GM21526 (cell line): ENCODE data around the gene SLC16A1.
"Not testable (repeated sequence)": the region's sequence is repeated elsewhere in the genome, so short reads cannot be mapped to it uniquely, and the experiment has no call there.

Experiments
- ATAC-seq: cut with Tn5 transposase; IDR thresholded peaks from one replicate; pipeline ENCODE4 v1.9.1; 2021; ENCODE audit warnings: moderate library complexity; ENCODE audit not compliant: unreplicated experiment, low FRiP score

SLC16A1 gene

GRCh38 chr1:112973788-112974187 lies 17.8 kb upstream of the SLC16A1 start:
- ATAC-seq, result no peak

- ATAC-seq, result no peak
Measured at GRCh38 chr1:112971006-112971405, 15.0 kb upstream of the SLC16A1 start.

GRCh38 chr1:112964347-112964746 lies 8.4 kb upstream of the SLC16A1 start:
- no peak for ATAC-seq

DNA sequence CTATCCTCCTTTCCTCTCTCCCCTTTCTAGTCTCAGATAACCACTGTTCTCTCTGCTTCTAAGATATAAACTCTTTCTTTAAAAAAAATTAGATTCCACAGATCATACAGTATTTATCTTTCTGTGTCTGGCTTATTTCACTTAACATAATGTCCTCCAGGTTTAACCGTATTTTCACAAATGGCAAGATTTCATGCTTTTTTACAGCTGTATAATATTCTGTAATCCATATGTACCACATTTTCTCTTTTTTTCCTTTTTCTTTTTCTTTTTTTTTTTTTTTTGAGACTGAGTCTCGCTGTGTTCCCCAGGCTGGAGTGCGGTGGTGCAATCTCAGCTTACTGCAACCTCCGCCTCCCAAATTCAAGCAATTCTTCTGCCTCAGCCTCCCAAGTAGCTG lies 5.1 kb upstream of the SLC16A1 start:
- no peak for ATAC-seq

DNA sequence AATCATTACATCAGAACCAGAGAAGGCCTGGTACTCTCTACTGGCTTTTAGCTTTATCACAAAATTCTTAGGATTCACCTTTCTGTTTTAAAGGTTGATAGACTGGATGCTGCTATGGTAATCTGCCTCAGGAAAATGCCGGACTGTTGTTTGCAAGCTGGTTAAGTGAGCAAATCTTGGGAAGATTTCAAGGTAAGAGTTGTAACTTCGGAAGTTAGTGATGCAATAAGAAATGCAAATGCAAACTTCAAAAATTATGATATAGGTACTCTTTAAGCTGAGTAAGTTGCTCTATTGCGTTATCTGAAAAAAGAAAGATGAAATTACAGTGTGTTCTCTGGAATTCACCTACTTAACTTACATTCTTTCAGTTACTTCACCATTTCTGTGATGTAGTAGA lies 4.4 kb upstream of the SLC16A1 start:
- no peak for ATAC-seq

DNA sequence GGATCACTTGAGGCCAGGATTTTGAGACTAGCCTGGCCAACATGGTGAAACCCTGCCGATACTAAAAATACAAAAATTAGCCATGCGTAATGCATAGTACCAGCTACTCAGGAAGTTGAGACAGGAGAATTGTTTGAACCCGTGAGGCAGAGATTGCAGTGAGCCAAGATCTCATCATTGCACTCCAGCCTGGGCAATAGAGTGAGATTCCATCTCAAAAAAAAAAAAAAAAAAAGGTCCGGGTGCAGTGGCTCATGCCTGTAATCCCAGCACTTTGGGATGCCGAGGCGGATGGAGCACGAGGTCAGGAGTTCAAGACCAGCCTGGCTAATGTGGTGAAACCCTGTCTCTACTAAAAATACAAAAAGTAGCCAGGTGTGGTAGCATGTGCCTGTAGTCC lies 2.2 kb upstream of the SLC16A1 start:
- ATAC-seq, result not testable (repeated sequence)

DNA sequence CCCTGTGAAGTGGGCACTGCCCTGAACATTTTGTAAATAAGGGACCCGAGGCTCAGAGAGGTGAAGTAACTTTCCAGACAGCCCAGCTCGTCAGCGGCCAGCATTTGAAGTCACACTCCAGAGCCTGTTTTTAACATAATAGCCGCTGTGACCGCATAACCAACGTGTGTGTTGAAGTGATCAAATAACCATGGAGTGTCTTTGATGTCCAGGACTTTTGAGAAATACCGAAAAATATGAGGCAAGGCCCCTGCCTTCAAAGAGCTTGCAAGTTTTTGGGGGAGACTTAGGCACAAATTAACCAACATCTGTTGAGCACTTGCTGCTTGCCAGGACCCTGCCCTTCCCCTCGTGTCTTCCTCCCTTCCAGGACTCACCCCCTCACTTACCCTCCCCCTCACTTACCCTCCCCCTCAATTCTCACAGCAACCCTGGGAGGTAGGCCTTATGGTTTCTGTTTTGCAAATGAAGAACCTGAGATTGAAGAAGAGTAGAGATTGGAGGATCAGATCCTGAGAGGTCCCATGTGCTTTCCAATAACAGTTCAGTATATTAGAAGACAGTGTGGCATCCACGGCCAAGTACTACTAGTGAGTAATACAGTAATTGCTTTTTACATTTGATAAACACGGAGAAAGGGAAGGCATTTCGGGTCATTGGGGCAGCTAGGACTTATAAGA lies 1.3 kb upstream of the SLC16A1 start:
- ATAC-seq, result peak; percentile 45

GRCh38 chr1:112956544-112957132 lies 642 bp upstream of the SLC16A1 start:
- peak; percentile 6 for ATAC-seq

GRCh38 chr1:112954945-112955772 lies 837 bp downstream of the SLC16A1 start:
- peak; percentile 20 for ATAC-seq

- no peak for ATAC-seq
Measured at GRCh38 chr1:112954017-112954650, 1.9 kb downstream of the SLC16A1 start.

DNA sequence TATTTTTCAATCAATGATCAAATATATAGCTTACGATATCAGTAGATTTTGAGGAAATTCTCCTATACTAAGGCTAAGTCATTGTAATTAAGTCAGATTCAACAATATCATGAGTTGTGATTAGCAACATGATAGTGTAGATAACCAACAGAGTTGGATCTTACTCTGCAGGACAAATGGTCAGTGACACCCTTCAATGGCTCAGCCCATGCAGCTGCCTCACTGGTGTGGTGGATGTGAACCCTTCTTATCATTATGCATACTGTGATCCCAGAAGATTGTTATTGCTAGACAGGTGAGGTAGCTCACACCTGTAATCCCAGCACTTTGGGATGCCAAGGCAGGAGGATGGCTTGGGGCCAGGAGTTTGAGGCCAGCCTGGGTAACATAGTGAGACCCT lies 5.6 kb downstream of the SLC16A1 start:
- no peak for ATAC-seq

DNA sequence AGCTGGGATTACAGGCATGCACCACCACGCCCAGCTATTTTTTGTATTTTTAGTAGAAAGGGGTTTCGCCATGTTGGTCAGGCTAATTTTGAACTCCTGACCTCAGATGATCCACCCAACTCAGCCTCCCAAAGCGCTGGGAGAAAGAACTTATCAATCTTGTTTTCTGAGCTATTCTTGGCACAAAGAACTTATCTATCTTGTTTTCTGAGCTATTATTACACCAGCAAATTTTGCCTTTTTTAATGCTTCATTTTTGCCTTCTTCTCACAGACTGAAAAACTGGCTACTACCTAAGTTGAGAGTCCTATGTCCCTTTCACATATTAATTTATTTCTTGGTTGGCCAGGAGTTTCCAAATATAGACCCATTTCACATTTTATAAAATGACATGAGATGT lies 9.3 kb downstream of the SLC16A1 start:
- ATAC-seq, result no peak

DNA sequence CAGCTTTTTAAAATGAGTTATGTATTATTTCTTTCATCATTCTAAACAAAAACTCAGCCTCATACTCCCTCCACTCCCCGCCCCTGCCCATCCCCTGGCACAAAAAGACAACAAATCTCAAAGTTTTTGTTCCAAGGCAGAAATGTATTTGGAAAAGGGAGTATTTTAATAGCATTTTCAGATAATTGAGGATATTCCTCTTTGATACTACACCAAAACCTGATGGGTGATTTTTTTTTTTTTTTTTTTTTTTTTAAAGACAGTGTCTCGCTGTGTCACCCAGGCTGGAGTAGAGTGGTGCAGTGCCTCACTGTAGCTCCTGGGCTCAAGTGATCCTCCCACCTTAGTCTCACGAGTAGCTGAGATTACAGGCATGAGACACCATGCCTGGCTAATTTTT lies 16.2 kb downstream of the SLC16A1 start:
- no peak for ATAC-seq

DNA sequence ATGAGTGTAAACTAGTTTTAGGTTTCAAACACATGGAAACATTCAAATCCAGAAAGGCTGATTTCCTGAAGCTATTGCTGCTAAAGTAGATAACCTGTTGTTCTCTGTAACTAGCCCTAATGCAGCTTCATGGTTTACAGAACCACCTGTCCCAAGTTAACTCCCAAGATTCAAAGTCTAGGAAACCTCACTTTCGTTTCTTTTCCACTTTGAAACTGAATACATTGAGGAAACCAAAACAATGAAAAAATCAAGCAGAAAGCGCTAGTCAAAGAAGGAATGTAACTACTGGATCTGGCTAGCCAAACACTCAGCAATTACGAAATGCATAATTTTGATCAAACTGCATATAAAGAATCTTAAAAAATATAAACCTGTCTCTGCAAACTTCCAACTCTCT lies 17.8 kb downstream of the SLC16A1 start:
- no peak for ATAC-seq

- ATAC-seq, result no peak
Measured at GRCh38 chr1:112937495-112937894, 18.5 kb downstream of the SLC16A1 start.

- ATAC-seq, result no peak
Measured at GRCh38 chr1:112937070-112937469, 18.9 kb downstream of the SLC16A1 start.

- no peak for ATAC-seq
Measured at GRCh38 chr1:112935461-112936111, 20.4 kb downstream of the SLC16A1 start.

- ATAC-seq, result no peak
Measured at GRCh38 chr1:112934577-112934976, 21.4 kb downstream of the SLC16A1 start.

GRCh38 chr1:112933820-112934571 lies 22.0 kb downstream of the SLC16A1 start:
- no peak for ATAC-seq

- no peak for ATAC-seq
Measured at GRCh38 chr1:112929979-112930378, 26.0 kb downstream of the SLC16A1 start.
